Measurements from ENCODE around the gene EHBP1L1.
A peak's percentile ranks its signal among the peaks of the same experiment; 100 is the strongest.

Gene EHBP1L1

GRCh38 chr11:65574109-65574810 lies 1.6 kb upstream of the EHBP1L1 start:
- Histone ChIP-seq H3K9me3 (ENCODE audit: control insufficient read depth, insufficient read depth, low read length) (no peaks in the 10 kb centered on the region), H3K36me3 (ENCODE audit: insufficient read depth, low read length) (no peaks in the 10 kb centered on the region), H3K9ac (ENCODE audit: low read depth, low read length) (peak overlapping the region; percentile 44; the same call in 1 of the 2 replicates), H3K4me1 (ENCODE audit: insufficient read depth, low read length) (peaks cover 12% of the 10 kb centered on the region; the same call in 1 of the 2 replicates)

DNA sequence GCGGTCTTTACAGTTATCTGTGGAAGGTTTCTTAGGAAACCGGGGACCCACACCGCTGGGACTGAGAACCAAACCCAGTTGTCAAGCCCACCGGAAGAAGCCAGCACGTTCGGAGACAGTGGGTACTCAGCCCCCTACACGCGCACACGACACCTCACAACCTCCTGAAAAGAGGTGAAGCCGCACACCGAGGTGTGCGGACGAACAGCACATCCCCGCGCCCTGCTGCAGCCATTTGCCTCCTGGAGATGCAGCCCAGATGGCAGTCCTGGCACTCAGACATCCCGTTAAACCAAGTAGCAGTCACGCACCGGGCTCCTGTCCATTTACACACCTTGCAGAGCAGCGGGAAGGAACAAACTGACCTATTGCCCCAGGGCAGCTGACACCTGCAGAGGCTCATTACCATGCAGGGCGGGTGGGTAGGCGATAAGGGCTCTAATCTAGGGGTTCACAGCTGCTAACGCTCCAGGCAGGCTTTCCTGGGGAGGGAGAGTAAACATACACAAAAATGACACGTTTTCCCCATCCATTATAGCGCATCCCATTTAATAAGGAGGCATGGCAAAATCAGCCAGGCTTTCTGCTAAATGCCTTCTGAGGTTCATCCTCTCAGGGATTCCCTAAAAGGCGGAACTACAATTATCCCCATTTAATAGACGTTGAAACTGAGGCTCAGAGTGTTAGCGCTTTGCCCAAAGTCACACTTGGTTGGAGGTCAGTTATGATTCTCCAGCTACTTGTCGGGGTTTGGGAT lies 864 bp upstream of the EHBP1L1 start:
- Histone ChIP-seq H3K4me1 (ENCODE audit: insufficient read depth, low read length) (peaks cover 11% of the 10 kb centered on the region; the same call in 1 of the 2 replicates), H3K9me3 (ENCODE audit: control insufficient read depth, insufficient read depth, low read length) (no peaks in the 10 kb centered on the region), H3K9ac (ENCODE audit: low read depth, low read length) (peak overlapping the region; percentile 44; the same call in 1 of the 2 replicates), H3K36me3 (ENCODE audit: insufficient read depth, low read length) (no peaks in the 10 kb centered on the region)

- Histone ChIP-seq H3K9ac (ENCODE audit: low read depth, low read length) (peak overlapping the region; percentile 44; the same call in 1 of the 2 replicates), H3K9me3 (ENCODE audit: control insufficient read depth, insufficient read depth, low read length) (no peaks in the 10 kb centered on the region), H3K36me3 (ENCODE audit: insufficient read depth, low read length) (no peaks in the 10 kb centered on the region), H3K4me1 (ENCODE audit: insufficient read depth, low read length) (peaks cover 11% of the 10 kb centered on the region; the same call in 1 of the 2 replicates)
Measured at GRCh38 chr11:65576232-65576866, 496 bp downstream of the EHBP1L1 start.

GRCh38 chr11:65576867-65577755 lies 1.3 kb downstream of the EHBP1L1 start:
- Histone ChIP-seq H3K9me3 (ENCODE audit: control insufficient read depth, insufficient read depth, low read length) (no peaks in the 10 kb centered on the region), H3K4me1 (ENCODE audit: insufficient read depth, low read length) (peaks cover 11% of the 10 kb centered on the region; the same call in 1 of the 2 replicates), H3K9ac (ENCODE audit: low read depth, low read length) (0 out of 2 replicates have a peak overlapping the region, but pooled peaks have one; percentile 44), H3K36me3 (ENCODE audit: insufficient read depth, low read length) (no peaks in the 10 kb centered on the region)

DNA sequence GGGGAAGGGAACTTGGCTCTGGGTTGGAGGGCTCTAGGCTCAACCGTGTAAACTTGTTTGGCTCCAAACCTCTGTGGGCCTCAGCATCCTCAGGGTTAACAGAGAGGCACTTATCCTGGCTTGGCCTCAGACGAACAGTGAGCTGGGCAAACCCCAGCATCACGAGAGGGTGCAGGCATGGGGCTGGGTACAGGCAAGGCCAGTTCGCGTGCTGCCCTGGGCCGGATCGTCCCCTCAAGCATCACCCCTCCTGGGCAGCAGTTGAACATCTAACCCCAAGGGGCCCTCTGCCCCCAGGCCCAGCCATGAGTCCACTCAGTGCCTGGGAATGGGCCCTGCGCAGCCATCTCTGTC lies 1.9 kb downstream of the EHBP1L1 start:
- peaks cover 11% of the 10 kb centered on the region; the same call in 1 of the 2 replicates for H3K4me1 ChIP-seq (ENCODE audit: insufficient read depth, low read length)
- no peaks in the 10 kb centered on the region for H3K36me3 ChIP-seq (ENCODE audit: insufficient read depth, low read length)
- no peaks in the 10 kb centered on the region for H3K9me3 ChIP-seq (ENCODE audit: control insufficient read depth, insufficient read depth, low read length)
- no peak overlapping the region for H3K9ac ChIP-seq (ENCODE audit: low read depth, low read length)

GRCh38 chr11:65578134-65578533 lies 2.3 kb downstream of the EHBP1L1 start:
- H3K36me3 ChIP-seq (ENCODE audit: insufficient read depth, low read length): no peaks in the 10 kb centered on the region
- no peaks in the 10 kb centered on the region for H3K9me3 ChIP-seq (ENCODE audit: control insufficient read depth, insufficient read depth, low read length)
- H3K4me1 ChIP-seq (ENCODE audit: insufficient read depth, low read length): peaks cover 11% of the 10 kb centered on the region; the same call in 1 of the 2 replicates
- H3K9ac ChIP-seq (ENCODE audit: low read depth, low read length): no peak overlapping the region

DNA sequence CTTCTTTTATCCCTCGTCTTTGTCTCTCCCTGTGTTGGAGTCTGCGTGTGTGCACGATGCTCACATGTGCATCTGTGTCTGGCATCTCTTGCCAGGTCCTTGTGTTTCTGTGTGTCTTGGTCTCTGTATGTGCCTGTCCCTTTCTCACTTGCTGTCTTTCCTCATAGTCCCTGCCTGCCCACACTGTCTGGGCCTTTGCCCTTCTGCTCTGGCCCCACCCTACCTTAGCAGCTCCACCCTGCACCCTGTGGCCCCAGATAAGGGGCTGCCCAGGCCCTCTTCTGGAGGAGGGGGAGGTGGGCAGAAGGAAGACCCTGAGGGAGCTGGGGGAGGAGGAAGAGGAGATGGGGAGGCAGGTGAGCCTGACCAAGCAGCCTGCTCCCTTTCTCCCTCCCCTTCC lies 2.8 kb downstream of the EHBP1L1 start:
- H3K36me3 ChIP-seq (ENCODE audit: insufficient read depth, low read length): no peaks in the 10 kb centered on the region
- H3K9ac ChIP-seq (ENCODE audit: low read depth, low read length): no peak overlapping the region
- no peaks in the 10 kb centered on the region for H3K9me3 ChIP-seq (ENCODE audit: control insufficient read depth, insufficient read depth, low read length)
- H3K4me1 ChIP-seq (ENCODE audit: insufficient read depth, low read length): peaks cover 11% of the 10 kb centered on the region; the same call in 1 of the 2 replicates

DNA sequence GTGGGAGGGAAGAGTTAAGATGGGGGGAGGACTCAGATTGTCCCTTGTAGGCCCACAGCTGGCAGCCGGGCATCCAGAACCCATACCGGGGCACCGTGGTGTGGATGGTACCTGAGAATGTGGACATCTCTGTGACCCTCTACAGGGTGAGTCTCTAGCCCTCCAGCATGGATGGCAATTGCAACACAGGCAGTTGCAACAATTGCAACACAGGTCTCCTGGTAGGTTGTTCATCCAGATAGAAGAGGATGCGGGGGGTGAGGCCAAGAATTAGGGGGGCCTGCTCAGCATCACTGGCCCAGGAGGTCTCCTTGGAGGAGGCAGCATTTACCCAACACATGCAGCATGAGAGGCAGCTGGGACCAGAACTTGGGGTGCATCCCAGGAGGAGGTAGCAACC lies 3.4 kb downstream of the EHBP1L1 start:
- Histone ChIP-seq H3K9ac (ENCODE audit: low read depth, low read length) (no peak overlapping the region), H3K4me1 (ENCODE audit: insufficient read depth, low read length) (peaks cover 11% of the 10 kb centered on the region; the same call in 1 of the 2 replicates), H3K9me3 (ENCODE audit: control insufficient read depth, insufficient read depth, low read length) (no peaks in the 10 kb centered on the region), H3K36me3 (ENCODE audit: insufficient read depth, low read length) (no peaks in the 10 kb centered on the region)

- Histone ChIP-seq H3K9me3 (ENCODE audit: control insufficient read depth, insufficient read depth, low read length) (no peaks in the 10 kb centered on the region), H3K9ac (ENCODE audit: low read depth, low read length) (no peak overlapping the region), H3K4me1 (ENCODE audit: insufficient read depth, low read length) (peaks cover 8% of the 10 kb centered on the region; the same call in 1 of the 2 replicates), H3K36me3 (ENCODE audit: insufficient read depth, low read length) (no peaks in the 10 kb centered on the region)
Measured at GRCh38 chr11:65580031-65580692, 4.3 kb downstream of the EHBP1L1 start.

GRCh38 chr11:65580756-65581155 lies 4.9 kb downstream of the EHBP1L1 start:
- peaks cover 4% of the 10 kb centered on the region; the same call in 1 of the 2 replicates for H3K4me1 ChIP-seq (ENCODE audit: insufficient read depth, low read length)
- H3K9me3 ChIP-seq (ENCODE audit: control insufficient read depth, insufficient read depth, low read length): no peaks in the 10 kb centered on the region
- no peak overlapping the region for H3K9ac ChIP-seq (ENCODE audit: low read depth, low read length)
- H3K36me3 ChIP-seq (ENCODE audit: insufficient read depth, low read length): no peaks in the 10 kb centered on the region

DNA sequence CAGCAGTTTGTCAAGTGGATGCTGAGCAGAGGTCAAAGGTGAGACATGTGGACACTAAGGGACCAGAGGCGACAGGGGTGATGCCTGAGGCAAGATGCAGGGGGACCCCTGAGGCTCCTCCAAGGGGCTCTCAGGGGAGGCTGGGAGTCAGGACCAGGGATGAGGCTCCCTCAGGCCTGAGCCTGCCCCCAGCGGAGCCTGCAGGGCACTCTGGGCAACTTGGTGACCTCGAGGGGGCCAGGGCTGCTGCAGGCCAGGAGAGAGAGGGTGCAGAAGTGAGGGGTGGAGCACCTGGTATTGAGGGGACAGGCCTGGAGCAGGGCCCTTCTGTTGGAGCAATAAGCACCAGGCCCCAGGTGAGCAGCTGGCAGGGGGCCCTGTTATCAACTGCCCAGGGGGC lies 6.1 kb downstream of the EHBP1L1 start:
- Histone ChIP-seq H3K4me1 (ENCODE audit: insufficient read depth, low read length) (peaks cover 8% of the 10 kb centered on the region; the same call in 1 of the 2 replicates), H3K36me3 (ENCODE audit: insufficient read depth, low read length) (no peaks in the 10 kb centered on the region), H3K9ac (ENCODE audit: low read depth, low read length) (no peak overlapping the region), H3K9me3 (ENCODE audit: control insufficient read depth, insufficient read depth, low read length) (no peaks in the 10 kb centered on the region)

- Histone ChIP-seq H3K9me3 (ENCODE audit: control insufficient read depth, insufficient read depth, low read length) (no peaks in the 10 kb centered on the region), H3K9ac (ENCODE audit: low read depth, low read length) (no peak overlapping the region), H3K36me3 (ENCODE audit: insufficient read depth, low read length) (no peaks in the 10 kb centered on the region), H3K4me1 (ENCODE audit: insufficient read depth, low read length) (peaks cover 18% of the 10 kb centered on the region; the same call in 1 of the 2 replicates)
Measured at GRCh38 chr11:65583589-65583988, 7.7 kb downstream of the EHBP1L1 start.

GRCh38 chr11:65584106-65584505 lies 8.3 kb downstream of the EHBP1L1 start:
- Histone ChIP-seq H3K9me3 (ENCODE audit: control insufficient read depth, insufficient read depth, low read length) (no peaks in the 10 kb centered on the region), H3K36me3 (ENCODE audit: insufficient read depth, low read length) (no peaks in the 10 kb centered on the region), H3K9ac (ENCODE audit: low read depth, low read length) (no peak overlapping the region), H3K4me1 (ENCODE audit: insufficient read depth, low read length) (peaks cover 18% of the 10 kb centered on the region; the same call in 1 of the 2 replicates)
